Suprapubic skin (tissue), 4 donors: Measurements from ENCODE around the gene PPP1R2.
"Not testable (repeated sequence)": the region's sequence is repeated elsewhere in the genome, so short reads cannot be mapped to it uniquely, and the experiment has no call there.

ENCODE experiments used
- EP300 ChIP-seq: sonication (generic); formaldehyde crosslinking; IDR thresholded peaks from one replicate; pipeline ENCODE4 v1.6.1; 2017; ENCODE audit warnings: antibody characterized with exemption
- POLR2A ChIP-seq, 2 donors: fragments of 450-650 bp; IDR thresholded peaks; one replicate each; pipeline ENCODE4 v1.6.1; 2017; ENCODE audit warnings: antibody characterized with exemption in 2 of 2, mild to moderate bottlenecking in 2 of 2, moderate library complexity in 2 of 2
- POLR2AphosphoS5 ChIP-seq, 3 donors: sonication (generic); formaldehyde crosslinking; IDR thresholded peaks; one replicate each; pipeline ENCODE4 v1.6.1; 2017; ENCODE audit warnings: antibody characterized with exemption in 3 of 3
- TF ChIP-seq, protein P1 (sequence below), 2 donors: fragments of 200-600 bp in 1 of 2; fragments of 450-650 bp in 1 of 2; sonication (generic) in 1 of 2; IDR thresholded peaks; one replicate each; pipeline ENCODE4 v1.5.1; 2016 to 2019; ENCODE audit warnings: antibody characterized with exemption in 2 of 2, mild to moderate bottlenecking in 1 of 2, moderate library complexity in 1 of 2

DNA sequence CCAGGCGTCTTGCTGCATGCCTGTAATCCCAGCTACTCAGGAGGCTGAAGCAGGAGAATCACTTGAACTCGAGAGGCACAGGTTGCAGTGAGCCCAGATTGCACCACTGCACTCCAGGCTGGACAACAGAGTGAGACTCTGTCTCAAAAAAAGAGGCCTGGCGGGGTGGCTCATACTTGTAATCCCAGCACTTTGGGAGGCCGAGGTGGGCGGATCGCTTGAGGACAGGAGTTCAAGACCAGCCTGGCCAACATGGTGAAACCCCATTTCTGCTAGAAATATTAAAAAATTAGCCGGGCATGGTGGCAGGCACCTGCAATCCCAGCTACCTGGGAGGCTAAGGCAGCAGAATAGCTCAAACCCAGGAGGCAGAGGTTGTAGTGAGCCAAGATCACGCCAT, 68.0 kb downstream of the PPP1R2 start:
- not testable (repeated sequence) for TF ChIP-seq EP300; POLR2AphosphoS5 (IDR thresholded peaks at IDR 0.05); POLR2A (IDR thresholded peaks at IDR 0.05)
- TF ChIP-seq, protein P1, sequence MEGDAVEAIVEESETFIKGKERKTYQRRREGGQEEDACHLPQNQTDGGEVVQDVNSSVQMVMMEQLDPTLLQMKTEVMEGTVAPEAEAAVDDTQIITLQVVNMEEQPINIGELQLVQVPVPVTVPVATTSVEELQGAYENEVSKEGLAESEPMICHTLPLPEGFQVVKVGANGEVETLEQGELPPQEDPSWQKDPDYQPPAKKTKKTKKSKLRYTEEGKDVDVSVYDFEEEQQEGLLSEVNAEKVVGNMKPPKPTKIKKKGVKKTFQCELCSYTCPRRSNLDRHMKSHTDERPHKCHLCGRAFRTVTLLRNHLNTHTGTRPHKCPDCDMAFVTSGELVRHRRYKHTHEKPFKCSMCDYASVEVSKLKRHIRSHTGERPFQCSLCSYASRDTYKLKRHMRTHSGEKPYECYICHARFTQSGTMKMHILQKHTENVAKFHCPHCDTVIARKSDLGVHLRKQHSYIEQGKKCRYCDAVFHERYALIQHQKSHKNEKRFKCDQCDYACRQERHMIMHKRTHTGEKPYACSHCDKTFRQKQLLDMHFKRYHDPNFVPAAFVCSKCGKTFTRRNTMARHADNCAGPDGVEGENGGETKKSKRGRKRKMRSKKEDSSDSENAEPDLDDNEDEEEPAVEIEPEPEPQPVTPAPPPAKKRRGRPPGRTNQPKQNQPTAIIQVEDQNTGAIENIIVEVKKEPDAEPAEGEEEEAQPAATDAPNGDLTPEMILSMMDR (IDR thresholded peaks at IDR 0.05): not testable (repeated sequence)
